GM12878 (cell line): ENCODE data around the gene HAND1.

Source experiments
- EZH2 ChIP-seq: IDR thresholded peaks from 2 replicates; pipeline ENCODE4 v1.6.1; 2012; ENCODE audit warnings: low read depth, mild to moderate bottlenecking, control low read depth, inconsistent platforms, low read length, borderline replicate concordance; ENCODE audit not compliant: control insufficient read depth
- GATAD2B ChIP-seq: fragments of 450-650 bp; conservative IDR thresholded peaks from 2 replicates; pipeline ENCODE4 v1.6.1; 2017; ENCODE audit warnings: low read depth, mild to moderate bottlenecking, moderate library complexity
- JUNB ChIP-seq: IDR thresholded peaks from 2 replicates; pipeline ENCODE4 v1.6.1; 2016; ENCODE audit warnings: antibody characterized with exemption, mild to moderate bottlenecking
- POLR2AphosphoS5 ChIP-seq: IDR thresholded peaks from 2 replicates; pipeline ENCODE4 v1.6.1; 2011; ENCODE audit warnings: mild to moderate bottlenecking, low read length, inconsistent platforms
- SMARCA5 ChIP-seq: fragments of 450-650 bp; IDR thresholded peaks from 2 replicates; pipeline ENCODE4 v1.6.1; 2017; ENCODE audit warnings: mild to moderate bottlenecking
- TBL1XR1 ChIP-seq: IDR thresholded peaks from 2 replicates; pipeline ENCODE4 v1.6.1; 2012; ENCODE audit warnings: low read depth, low read length, improper control_type of control experiment
- TCF7 ChIP-seq: IDR thresholded peaks from 2 replicates; pipeline ENCODE4 v1.6.1; 2014; ENCODE audit warnings: antibody characterized with exemption, borderline replicate concordance
- YY1 ChIP-seq: IDR thresholded peaks from 2 replicates; pipeline ENCODE4 v1.6.1; 2011; ENCODE audit warnings: low read depth, mild to moderate bottlenecking, low read length
- TF ChIP-seq, protein P1 (sequence below), 3 experiments: IDR thresholded peaks in 2 of 3; conservative IDR thresholded peaks in 1 of 3; 2 replicates each; pipeline ENCODE4 v1.5.1; 2011; ENCODE audit warnings: low read depth in 3 of 3, low read length in 3 of 3, mild to moderate bottlenecking in 3 of 3, control low read depth in 2 of 3, moderate library complexity in 2 of 3, inconsistent platforms in 1 of 3, mixed read lengths in 1 of 3; ENCODE audit not compliant: control insufficient read depth in 2 of 3, insufficient read depth in 1 of 3; ENCODE audit errors: extremely low read depth in 1 of 3

DNA sequence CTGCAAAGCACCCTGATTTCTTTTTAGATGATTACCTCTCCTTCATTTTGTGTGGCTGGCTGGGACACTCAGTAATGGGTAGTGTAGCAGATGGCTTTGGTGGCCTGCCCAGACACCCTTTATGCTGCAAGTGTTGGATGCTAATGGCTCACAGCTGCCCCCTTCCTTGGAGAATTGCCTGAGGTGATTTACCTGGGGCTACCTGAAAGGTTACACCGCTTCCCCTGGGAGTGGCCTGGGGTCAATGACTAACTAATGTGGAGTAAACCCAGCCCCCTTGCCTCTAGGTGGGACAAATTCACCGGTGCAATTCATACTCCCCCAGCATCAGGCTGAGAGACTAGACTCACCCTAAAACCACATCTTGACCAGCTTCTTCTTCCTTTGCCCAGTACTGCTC lies 23.5 kb upstream of the HAND1 start:
- TF ChIP-seq YY1: no peak
- TF ChIP-seq TCF7: no peak
- no peak for TF ChIP-seq POLR2AphosphoS5
- TF ChIP-seq, protein P1, sequence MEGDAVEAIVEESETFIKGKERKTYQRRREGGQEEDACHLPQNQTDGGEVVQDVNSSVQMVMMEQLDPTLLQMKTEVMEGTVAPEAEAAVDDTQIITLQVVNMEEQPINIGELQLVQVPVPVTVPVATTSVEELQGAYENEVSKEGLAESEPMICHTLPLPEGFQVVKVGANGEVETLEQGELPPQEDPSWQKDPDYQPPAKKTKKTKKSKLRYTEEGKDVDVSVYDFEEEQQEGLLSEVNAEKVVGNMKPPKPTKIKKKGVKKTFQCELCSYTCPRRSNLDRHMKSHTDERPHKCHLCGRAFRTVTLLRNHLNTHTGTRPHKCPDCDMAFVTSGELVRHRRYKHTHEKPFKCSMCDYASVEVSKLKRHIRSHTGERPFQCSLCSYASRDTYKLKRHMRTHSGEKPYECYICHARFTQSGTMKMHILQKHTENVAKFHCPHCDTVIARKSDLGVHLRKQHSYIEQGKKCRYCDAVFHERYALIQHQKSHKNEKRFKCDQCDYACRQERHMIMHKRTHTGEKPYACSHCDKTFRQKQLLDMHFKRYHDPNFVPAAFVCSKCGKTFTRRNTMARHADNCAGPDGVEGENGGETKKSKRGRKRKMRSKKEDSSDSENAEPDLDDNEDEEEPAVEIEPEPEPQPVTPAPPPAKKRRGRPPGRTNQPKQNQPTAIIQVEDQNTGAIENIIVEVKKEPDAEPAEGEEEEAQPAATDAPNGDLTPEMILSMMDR (IDR thresholded peaks at IDR 0.05 in 2 of 3, conservative IDR thresholded peaks at IDR 0.05 in 1 of 3; ENCODE audit: control insufficient read depth in 2 of 3, extremely low read depth in 1 of 3, insufficient read depth in 1 of 3, low read depth in 3 of 3, low read length in 3 of 3): no peak
- no peak for TF ChIP-seq TBL1XR1
- no peak for TF ChIP-seq GATAD2B
- no peak for TF ChIP-seq EZH2
- no peak for TF ChIP-seq SMARCA5
- no peak for TF ChIP-seq JUNB
